Esophagus squamous epithelium (tissue), 5 donors: ENCODE measurements around the gene LRRN4. TPM values are rescaled to one million over a fixed set of nuclear protein-coding genes. Genes with fewer than 3 reads are reported as not detected.

ENCODE experiments used
- DNase-seq: peaks from one replicate; lab custom pipeline; 2025; lab: John Stamatoyannopoulos, UW
- H3K27ac ChIP-seq, 4 donors: fragments of 200-600 bp; sonication (generic); one replicate each; pipeline ENCODE4 v1.5.1; 2016 to 2019; ENCODE audit warnings: mild to moderate bottlenecking in 1 of 4
- H3K27me3 ChIP-seq, 4 donors: fragments of 200-600 bp; sonication (generic); 1 replicate in 3 of 4; 2 replicates in 1 of 4; pipeline versions ENCODE4 v1.5.1 to v1.6.0; 2017 to 2021; ENCODE audit warnings: antibody characterized with exemption in 1 of 4
- H3K36me3 ChIP-seq, 3 donors: fragments of 200-600 bp; sonication (generic); one replicate each; pipeline ENCODE4 v1.5.1; 2016 to 2019
- H3K4me1 ChIP-seq, 3 donors: fragments of 200-600 bp; sonication (generic); one replicate each; pipeline ENCODE4 v1.5.1; 2017 to 2019
- H3K4me3 ChIP-seq, 4 donors: fragments of 200-600 bp; sonication (generic); 1 replicate in 3 of 4; 2 replicates in 1 of 4; pipeline ENCODE4 v1.5.1; 2016 to 2019; ENCODE audit warnings: mild to moderate bottlenecking in 2 of 4, moderate library complexity in 1 of 4
- H3K9me3 ChIP-seq, 3 donors: fragments of 200-600 bp; sonication (generic); one replicate each; pipeline ENCODE4 v1.5.1; 2016 to 2019
- CTCF ChIP-seq, 6 experiments: fragments of 450-650 bp in 4 of 6; fragments of 200-600 bp in 2 of 6; sonication (generic) in 2 of 6; IDR thresholded peaks; one replicate each; pipeline ENCODE4 v1.5.1; 2016 to 2019; ENCODE audit warnings: antibody characterized with exemption in 6 of 6, mild to moderate bottlenecking in 4 of 6, moderate library complexity in 4 of 6
- POLR2A ChIP-seq, 4 donors: fragments of 450-650 bp; IDR thresholded peaks; one replicate each; pipeline ENCODE4 v1.6.1; 2017; ENCODE audit warnings: antibody characterized with exemption in 4 of 4, mild to moderate bottlenecking in 4 of 4, moderate library complexity in 3 of 4
- WGBS, 2 donors: methylation state at CpG; one replicate each; pipeline ENCODE4 v1.1.5; 2018; 5-methylcytosine and 5-hydroxymethylcytosine counted together
- intact Hi-C: fragments of 100-400 bp; cut with DNase I; formaldehyde crosslinking; loops from one replicate; pipeline ENCODE4 v1.15.0; 2022
- total RNA-seq, 4 donors: library from RNA; depleted of rRNA; stranded (reverse); fragments of >200 nt; gene quantifications; one replicate each; pipeline ENCODE4 v1.1.0, GENCODE V29; 2016
- donor health status: DM: yes; HTN: yes; CAD: no.

Gene LRRN4
- total RNA-seq, 4 donors from 2014 or later, result 0.19 TPM; not detected in 3

GRCh38 chr20:6029538-6029937 lies 24.3 kb downstream of the LRRN4 start:
- intact Hi-C loops, result no loop called here
- no peak for DNase-seq
- peak overlapping the region in 1 of 4 donors; percentile 5 for H3K27ac ChIP-seq
- H3K4me1 ChIP-seq, result peaks cover 0 to 12% (median 5%) of the 10 kb centered on the region in 3 donors
- peaks cover 0 to 71% (median 4%) of the 10 kb centered on the region in 3 donors for H3K36me3 ChIP-seq
- H3K9me3 ChIP-seq, result no peaks in the 10 kb centered on the region
- no peaks in the 10 kb centered on the region for H3K27me3 ChIP-seq
- H3K4me3 ChIP-seq, result no peak overlapping the region
- WGBS, 2 donors, result 65 to 93% methylated on average over 6 of the region's 6 CpGs
- TF ChIP-seq POLR2A (IDR thresholded peaks at IDR 0.05) (no peak), CTCF (IDR thresholded peaks at IDR 0.05) (no peak)

- H3K27ac ChIP-seq, result no peak overlapping the region
- H3K27me3 ChIP-seq, result no peaks in the 10 kb centered on the region
- intact Hi-C loops, result no loop called here
- peaks cover 4 to 71% (median 6%) of the 10 kb centered on the region in 3 donors for H3K36me3 ChIP-seq
- TF ChIP-seq POLR2A (IDR thresholded peaks at IDR 0.05) (no peak), CTCF (IDR thresholded peaks at IDR 0.05) (no peak)
- H3K4me1 ChIP-seq, result peaks cover 0 to 7% (median 5%) of the 10 kb centered on the region in 3 donors
- no peak overlapping the region for H3K4me3 ChIP-seq
- no peak for DNase-seq
- no peaks in the 10 kb centered on the region for H3K9me3 ChIP-seq
Measured at GRCh38 chr20:6028818-6029217, 25.0 kb downstream of the LRRN4 start.

GRCh38 chr20:6026051-6026450 lies 27.8 kb downstream of the LRRN4 start:
- Histone ChIP-seq H3K27ac (no peak overlapping the region), H3K27me3 (no peaks in the 10 kb centered on the region), H3K9me3 (no peaks in the 10 kb centered on the region), H3K4me3 (no peak overlapping the region), H3K36me3 (peaks cover 0 to 68% (median 6%) of the 10 kb centered on the region in 3 donors), H3K4me1 (peaks cover 0 to 6% (median 5%) of the 10 kb centered on the region in 3 donors)
- intact Hi-C loops, result no loop called here
- 68 to 82% methylated on average over 3 of the region's 3 CpGs for WGBS, 2 donors
- TF ChIP-seq CTCF (IDR thresholded peaks at IDR 0.05) (no peak), POLR2A (IDR thresholded peaks at IDR 0.05) (no peak)
- no peak for DNase-seq

- Histone ChIP-seq H3K27me3 (no peaks in the 10 kb centered on the region), H3K4me3 (no peak overlapping the region), H3K9me3 (no peaks in the 10 kb centered on the region), H3K27ac (no peak overlapping the region), H3K4me1 (peaks cover 0 to 6% (median 5%) of the 10 kb centered on the region in 3 donors), H3K36me3 (peaks cover 0 to 65% (median 6%) of the 10 kb centered on the region in 3 donors)
- intact Hi-C loops, result no loop called here
- 100% methylated on average over 1 of the region's 1 CpG for WGBS, 2 donors
- no peak for DNase-seq
- TF ChIP-seq CTCF (IDR thresholded peaks at IDR 0.05) (no peak), POLR2A (IDR thresholded peaks at IDR 0.05) (no peak)
Measured at GRCh38 chr20:6024768-6025167, 29.1 kb downstream of the LRRN4 start.

GRCh38 chr20:6017880-6018279 lies 36.0 kb downstream of the LRRN4 start:
- Histone ChIP-seq H3K27me3 (no peaks in the 10 kb centered on the region), H3K9me3 (no peaks in the 10 kb centered on the region), H3K36me3 (peaks cover 0 to 63% (median 0%) of the 10 kb centered on the region in 3 donors), H3K27ac (no peak overlapping the region), H3K4me1 (no peaks in the 10 kb centered on the region), H3K4me3 (no peak overlapping the region)
- intact Hi-C loops, result no loop called here
- 88 to 94% methylated on average over 7 of the region's 7 CpGs for WGBS, 2 donors
- no peak for TF ChIP-seq POLR2A (IDR thresholded peaks at IDR 0.05)
- TF ChIP-seq CTCF (IDR thresholded peaks at IDR 0.05), result no peak
- no peak for DNase-seq
